HT1080 (cell line): ENCODE data around the gene SYT8. TPM values are rescaled to one million over a fixed set of nuclear protein-coding genes. Genes with fewer than 3 reads are reported as not detected.
"Not testable (repeated sequence)": the region's sequence is repeated elsewhere in the genome, so short reads cannot be mapped to it uniquely, and the experiment has no call there.

Experiments used
- DNase-seq: peaks from one replicate; pipeline ENCODE4 v3.0.0-alpha.2; 2015; ENCODE audit warnings: low read depth
- polyA plus RNA-seq, 2 experiments: library from polyadenylated mRNA; depleted of rRNA; stranded (reverse); fragments of >200 nt; gene quantifications; 2 replicates each; pipeline ENCODE4 v1.2.3, GENCODE V29; 2015
- total RNA-seq: library from RNA; depleted of rRNA; stranded (reverse); fragments of >200 nt; shearing (Covaris generic); gene quantifications from 2 replicates; pipeline ENCODE4 v1.2.3, GENCODE V29; 2014; rRNA removed

Gene SYT8, protein sequence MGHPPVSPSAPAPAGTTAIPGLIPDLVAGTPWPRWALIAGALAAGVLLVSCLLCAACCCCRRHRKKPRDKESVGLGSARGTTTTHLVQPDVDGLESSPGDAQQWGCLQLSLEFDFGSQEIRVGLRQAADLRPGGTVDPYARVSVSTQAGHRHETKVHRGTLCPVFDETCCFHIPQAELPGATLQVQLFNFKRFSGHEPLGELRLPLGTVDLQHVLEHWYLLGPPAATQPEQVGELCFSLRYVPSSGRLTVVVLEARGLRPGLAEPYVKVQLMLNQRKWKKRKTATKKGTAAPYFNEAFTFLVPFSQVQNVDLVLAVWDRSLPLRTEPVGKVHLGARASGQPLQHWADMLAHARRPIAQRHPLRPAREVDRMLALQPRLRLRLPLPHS
- total RNA-seq: not detected in 2 replicates
- polyA plus RNA-seq (2015; cell fraction: cytosol; rRNA removed): not detected in 2 replicates
- polyA plus RNA-seq (2015; cell fraction: nucleus; rRNA removed): 0.33 and 2.5 TPM in 2 replicates

DNA sequence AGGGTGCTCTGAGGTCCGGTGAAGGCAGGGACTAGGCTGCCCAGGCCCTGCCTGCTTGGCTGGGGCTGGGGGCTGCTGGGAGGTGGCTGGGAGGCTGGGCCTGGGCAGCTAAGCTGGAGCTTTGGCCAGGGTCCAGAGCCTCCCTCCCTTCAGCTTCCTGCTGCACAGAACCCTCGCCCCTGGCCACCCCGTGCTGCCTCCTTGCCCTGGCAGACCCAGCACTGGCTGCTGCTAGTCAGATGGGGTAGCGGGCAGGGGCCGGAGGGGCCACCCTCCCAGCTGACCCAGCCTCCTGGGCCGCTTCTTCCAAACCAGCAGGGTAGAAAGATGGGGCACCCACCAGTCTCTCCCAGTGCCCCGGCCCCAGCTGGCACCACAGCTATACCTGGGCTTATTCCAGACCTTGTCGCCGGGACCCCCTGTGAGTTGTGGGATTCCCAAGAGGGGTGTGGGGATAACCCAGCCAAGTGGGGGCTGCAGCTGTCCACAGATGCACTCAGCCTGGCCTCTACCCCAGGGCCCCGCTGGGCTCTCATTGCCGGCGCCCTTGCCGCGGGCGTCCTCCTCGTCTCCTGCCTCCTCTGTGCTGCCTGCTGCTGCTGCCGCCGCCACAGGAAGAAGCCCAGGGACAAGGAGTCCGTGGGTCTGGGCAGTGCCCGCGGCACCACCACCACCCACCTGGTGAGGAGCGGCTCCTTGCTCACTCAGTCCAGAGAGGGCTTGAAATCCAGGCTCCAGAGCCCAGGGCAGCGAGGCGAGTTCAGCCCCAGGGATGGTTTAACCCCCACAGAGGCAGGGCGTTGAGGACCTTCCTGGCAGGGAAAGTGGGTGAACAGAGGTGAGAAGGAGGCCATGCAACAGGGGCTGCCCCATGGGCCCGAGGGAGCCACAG, at the start of gene SYT8:
Gene SYT8, plus strand, starts transcription at position 212 of the 892 bp plus-strand sequence. Its CDS starts 116 bp downstream, at position 328.
- no peak for DNase-seq

DNA sequence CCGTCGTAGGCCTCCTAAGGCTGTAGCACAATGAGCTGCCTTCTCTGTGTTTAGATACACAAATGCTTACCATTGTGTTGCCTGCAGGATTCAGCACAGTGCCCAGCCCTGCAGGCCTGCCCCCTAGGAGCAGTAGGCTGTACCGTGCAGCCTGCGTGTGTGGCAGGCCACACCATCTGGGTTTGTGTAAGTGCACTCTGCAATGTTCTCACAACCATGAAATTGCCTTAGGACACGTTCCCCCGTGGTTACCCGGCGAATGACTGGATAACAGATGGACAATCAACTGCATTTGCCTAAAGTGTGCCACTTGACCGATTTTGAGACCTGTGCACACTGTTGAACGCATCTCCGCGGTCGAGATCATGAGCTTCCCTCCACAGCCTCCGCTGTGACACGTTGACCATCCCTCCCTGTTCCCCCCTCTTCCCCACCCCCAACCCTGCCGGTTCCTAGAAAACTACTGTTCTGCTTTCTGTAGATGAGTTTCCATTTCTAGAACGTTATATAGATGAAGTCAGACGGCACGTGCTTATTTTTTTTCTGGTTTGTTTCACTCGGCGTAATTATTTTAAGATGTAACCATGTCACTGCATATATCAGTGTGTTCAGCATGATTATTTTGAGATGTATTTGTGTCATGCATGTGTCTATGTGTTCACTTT, 48.9 kb upstream of the SYT8 start:
- no peak for DNase-seq

DNA sequence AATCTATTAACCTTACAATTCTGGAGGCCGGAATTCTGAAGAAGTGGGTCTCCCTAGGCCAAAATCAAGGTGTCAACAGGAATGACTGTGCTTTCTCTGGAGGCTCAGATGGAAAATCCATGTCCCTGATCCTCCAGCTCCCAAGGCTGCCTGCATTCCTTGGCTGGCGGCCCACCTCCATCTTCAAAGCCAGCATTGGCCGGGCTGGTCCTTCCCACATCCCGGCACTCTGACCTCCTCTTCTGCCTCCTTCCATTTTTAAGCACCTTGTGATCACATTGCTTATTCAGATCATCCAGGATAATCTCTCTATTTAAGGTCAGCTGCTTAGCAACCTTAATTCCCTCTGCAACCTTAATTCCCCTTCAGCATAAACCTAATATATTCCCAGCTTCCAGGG, 48.3 kb upstream of the SYT8 start:
- no peak for DNase-seq

DNA sequence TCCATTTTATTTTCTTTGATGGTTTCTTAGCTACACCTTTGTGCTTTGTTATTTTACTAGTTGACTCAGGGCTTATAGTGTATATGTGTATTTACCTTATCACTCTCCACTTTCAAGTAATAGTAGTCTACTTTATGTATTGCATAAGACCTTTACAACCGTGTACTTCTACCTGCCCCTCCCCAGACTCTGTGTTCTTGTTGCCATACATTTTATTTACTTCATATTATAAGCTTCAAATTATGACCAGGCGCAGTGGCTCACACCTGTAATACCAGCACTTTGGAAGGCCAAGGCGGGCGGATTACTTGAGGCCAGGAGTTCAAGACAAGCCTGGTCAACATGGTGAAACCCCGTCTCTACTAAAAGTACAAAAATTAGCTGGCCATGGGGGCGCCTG, 42.9 kb upstream of the SYT8 start:
- no peak for DNase-seq

DNA sequence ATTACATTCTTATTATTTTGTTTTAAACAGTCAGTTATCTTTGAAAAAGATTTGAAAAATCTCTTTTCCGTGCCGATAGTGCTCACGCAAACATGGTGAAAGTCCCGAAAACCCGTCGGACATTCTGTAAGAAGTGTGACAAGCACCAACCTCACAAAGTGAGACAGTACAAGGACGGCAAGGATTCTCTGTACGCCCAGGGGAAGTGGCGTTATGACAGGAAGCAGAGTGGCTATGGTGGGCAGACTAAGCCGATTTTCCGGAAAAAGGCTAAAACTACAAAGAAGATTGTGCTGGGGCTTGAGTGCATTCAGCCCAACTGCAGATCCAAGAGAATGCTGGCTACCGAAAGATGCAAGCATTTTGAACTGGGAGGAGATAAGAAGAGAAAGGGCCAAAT, 42.3 kb upstream of the SYT8 start:
- DNase-seq: no peak

DNA sequence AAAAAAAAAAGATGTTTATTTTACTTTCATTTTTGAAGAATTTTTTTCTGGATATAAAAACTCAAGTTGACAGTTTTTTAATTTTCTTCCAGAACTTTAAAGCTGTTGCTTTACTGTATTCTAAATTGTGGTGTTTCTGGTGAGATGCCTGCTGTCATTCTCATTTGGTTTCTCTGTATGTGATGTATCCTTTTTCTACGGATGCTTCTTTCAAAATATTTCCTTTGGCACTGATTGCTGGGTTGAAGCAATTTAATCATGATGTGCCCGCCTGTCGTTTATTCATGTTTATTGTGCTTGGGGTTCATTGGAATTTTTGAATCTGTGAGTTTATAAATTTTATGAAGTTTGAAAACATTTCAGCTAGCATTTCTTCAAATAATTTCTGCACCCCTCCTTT, 41.7 kb upstream of the SYT8 start:
- DNase-seq: no peak

DNA sequence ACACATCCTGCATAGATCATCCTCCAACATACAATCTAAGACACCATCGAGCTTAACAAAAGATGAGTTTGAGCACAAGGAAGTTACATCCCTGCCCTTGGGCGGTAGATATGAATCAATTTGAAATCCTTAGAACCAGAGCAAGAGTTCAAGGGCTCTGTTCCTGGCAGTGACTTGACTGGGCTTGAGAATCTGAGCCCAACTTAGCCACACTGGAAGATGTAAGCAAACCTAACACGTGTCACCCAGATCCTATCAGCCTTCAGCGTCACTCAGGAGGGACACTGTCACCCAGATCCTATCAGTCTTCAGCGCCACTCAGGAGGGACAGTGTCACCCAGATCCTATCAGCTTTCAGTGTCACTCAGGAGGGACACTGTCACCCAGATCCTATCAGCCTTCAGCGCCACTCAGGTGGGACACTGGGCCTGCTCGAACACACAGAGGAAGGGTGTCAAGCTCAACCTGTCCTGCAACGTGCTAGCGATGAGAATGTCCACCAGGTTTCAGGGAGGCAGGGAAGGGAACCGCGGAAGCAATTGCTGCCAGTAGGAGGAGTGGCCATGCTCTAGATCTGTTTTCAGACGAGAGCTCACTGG, 38.3 kb upstream of the SYT8 start:
- DNase-seq: no peak

DNA sequence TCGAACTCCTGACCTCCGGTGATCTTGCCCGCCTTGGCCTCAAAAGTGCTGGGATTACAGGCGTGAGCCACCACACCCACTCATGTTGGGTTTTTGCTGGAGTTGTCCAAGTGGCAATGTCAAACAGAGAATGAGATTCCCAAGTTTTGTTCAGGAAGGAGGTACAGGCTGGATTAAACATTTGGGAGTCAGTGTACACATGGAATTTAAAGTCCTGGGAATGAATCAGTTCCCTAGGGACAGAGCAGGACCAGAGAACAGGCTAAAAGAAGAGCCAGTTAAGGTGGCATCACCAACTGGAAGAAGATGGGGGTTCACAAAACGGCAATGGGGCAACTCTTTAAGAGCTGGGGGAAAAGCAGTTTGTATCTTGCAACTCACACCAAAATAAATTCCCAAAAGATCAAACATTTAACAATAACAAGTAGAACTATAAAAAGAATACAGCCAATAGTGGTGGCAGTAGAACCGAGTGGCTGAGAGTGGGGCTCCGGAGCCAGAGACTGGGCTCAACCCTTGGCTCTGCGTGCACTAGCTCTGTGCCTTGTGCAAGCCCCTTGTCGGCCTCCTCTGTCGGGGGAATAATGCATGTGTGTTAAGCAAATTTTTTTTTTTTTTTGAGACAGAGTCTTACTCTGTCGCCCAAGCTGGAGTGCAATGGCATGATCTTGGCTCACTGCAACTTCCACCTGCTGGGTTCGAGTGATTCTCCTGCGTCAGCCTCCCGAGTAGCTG, 37.2 kb upstream of the SYT8 start:
- DNase-seq: no peak

DNA sequence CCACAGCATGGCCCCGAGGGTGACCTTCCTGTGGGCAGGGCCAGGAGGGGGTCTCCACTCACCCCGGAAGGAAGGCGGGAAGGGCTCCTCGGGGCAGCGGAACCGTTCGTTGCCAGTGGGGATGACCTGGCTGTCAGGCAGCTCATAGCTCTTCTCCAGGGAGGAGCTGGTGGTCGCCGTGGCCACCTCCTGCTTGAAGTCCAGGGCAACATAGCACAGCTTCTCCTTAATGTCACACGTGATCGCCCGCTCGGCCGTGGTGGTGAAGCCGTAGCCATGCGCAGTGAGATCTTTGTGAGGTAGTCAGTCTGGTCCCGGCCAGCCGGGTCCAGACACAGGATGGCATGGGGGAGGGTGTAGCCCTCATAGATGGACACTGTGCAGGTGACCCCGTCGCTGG, 31.5 kb upstream of the SYT8 start:
- DNase-seq: no peak

DNA sequence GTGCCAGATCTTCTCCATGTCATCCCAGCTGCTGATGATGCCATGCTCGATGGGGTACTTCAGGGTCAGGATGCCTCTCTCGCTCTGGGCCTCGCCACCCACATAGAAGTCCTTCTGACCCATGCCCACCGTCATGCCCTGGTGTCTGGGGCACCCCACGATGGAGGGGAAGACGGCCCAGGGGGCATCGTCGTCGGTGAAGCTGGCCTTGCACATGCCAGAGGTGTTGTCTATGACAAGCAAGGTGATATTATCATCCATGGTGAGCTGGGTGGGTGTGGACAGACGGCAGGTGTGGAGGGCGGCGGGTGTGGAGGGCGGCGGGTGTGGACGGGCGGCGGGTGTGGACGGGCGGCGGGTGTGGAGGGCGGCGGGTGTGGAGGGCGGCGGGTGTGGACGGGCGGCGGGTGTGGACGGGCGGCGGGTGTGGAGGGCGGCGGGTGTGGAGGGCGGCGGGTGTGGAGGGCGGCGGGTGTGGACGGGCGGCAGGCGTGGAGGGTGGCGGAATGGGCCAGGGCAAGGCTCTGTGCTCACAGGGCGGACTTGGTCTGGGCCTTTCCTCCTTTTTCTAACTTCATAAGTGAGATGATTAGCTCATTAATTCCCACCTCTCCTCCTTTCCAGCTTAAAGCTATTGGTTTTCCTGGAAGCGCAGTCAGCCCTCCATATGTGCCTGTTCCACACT, 30.8 kb upstream of the SYT8 start:
- not testable (repeated sequence) for DNase-seq

DNA sequence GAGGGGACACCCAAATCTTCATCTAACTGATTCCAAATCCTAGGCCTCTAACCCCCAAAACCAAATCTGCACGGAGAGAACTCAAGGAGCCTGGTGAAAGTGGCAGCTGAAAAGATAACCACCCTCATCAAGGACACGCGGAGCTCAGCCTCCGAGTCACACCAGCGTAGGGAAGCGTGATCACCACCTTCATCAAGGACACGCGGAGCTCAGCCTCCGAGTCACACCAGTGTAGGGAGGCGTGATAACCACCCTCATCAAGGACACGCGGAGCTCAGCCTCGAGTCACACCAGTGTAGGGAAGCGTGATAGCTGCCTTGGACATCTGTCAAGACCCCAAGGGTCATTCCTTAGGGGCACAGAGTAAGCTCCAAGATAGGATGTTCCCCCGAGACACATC, 29.3 kb upstream of the SYT8 start:
- no peak for DNase-seq

DNA sequence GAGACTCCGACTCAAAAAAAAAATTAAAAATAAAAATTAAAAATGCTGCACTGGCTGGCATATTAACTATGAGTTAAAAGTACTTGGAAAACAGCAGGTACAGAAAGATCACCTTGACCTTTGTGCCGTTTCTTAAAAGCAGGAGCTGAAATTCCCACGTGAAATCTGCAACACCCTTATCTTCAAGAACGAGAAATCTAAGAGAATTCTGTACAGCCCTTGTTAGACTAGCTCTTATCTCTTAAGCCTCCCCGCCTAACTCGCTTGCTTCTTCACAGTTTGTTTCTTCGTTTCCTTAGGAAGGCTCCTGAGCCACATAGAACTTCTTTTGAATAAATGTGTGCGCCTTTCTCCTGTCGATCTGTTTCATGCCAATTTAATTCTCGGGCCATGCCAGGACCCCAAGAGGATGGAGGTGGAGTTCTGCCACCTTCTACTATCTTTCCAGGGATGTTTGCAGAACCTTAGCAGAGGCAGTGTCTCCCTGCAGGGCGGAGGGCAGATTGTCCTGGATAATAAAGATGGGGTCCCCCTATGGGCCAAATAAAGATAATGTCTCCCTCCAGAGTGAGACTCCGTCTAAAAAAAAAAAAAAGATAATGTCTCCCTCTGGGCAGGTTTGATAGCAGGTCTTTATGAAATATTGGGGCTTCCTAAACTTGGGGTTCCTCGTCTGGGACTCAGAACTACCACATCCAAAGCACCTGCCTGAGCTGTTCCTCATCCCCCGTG, 27.4 kb upstream of the SYT8 start:
- DNase-seq: no peak

DNA sequence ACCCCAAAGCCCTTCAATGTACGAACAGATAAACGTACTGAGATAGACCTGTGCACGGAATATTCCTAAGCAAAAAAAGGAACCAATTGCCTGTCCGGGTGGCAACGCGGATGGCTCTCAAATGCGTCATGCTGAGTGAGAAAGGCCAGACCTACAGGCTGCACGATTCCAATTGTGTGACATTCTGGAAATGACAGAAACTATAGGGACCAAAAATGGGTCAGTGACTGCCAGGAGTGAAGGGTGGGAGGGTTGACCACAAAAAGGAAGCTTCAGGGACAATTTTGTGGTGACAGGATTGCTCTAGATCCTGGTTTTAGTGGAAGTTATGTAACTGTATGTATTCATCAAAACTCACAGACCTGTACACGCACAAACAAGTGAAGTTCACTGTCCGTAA, 24.0 kb upstream of the SYT8 start:
- no peak for DNase-seq

DNA sequence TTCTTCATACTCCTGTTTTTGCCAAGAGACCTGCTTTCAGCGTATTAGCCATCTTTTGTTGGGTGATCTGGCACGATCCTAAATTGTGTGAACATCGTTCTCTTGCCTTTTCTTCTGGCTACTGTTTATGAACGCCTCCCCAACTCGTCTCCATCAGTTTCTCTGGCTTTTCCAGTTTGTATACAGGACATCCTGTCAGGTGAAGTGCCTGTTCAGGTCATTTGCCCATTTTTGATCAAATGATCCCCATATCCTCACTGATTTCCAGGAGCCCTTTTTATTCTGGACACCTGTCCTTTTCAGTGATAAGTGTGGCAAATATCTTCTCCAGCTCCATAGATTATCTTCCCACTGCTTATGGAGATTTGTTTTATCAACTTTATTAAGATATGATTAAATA, 22.5 kb upstream of the SYT8 start:
- no peak for DNase-seq

DNA sequence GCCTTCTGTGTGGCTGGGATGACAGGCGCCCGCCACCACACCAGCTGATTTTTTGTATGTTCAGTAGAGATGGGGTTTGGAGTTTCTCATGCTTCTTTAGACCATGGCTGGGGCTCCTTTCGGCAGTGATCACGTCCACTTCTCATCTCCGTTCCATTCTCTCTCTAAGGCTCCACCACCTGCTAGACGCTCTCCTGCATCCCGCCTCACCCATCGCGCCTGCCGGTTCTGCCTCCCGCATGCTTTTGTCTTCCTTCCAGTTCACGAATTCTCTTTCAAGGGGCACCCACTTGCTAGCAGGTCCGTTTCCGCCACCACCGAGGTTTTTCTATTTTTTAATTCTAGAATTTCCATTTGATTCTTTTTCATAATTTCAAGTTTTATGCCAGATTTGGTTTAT, 22.0 kb upstream of the SYT8 start:
- DNase-seq: no peak

DNA sequence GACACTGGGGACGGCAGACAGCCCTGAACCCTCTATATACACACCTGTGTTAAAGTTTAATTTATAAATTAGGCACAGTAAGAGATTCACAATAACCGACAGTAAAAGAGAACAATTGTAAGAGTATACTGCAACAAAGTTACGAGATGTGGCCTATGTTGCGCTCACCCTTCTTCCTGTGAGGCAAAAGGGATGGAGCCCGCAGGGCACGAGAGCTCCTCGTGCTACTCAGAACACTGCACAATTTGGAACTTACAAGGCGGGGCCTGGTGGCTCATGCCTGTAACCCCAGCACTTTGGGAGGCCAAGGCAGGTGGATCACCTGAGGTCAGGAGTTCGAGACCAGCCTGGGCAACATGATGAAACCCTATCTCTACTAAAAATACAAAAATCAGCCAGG, 21.4 kb upstream of the SYT8 start:
- DNase-seq: not testable (repeated sequence)

DNA sequence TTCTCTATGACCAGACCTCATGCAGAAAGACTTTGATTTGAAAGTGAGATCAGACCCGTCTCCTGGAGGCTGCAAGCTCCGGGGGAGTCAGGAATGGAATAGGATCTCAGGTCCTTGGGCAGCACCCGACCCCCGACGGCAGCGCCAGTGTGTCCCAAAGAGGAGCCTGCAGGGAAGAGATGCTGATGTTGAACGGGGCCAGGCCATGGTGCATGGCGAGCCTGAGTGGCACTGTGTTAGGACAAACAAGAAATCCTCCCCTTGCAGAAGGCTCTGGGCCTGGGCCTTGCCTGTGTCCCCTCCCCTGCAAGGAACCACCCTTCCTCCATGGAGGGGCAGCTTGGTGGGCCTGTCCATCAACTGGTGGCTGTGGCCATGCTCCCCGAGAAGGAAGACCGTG, 20.1 kb upstream of the SYT8 start:
- DNase-seq: no peak

DNA sequence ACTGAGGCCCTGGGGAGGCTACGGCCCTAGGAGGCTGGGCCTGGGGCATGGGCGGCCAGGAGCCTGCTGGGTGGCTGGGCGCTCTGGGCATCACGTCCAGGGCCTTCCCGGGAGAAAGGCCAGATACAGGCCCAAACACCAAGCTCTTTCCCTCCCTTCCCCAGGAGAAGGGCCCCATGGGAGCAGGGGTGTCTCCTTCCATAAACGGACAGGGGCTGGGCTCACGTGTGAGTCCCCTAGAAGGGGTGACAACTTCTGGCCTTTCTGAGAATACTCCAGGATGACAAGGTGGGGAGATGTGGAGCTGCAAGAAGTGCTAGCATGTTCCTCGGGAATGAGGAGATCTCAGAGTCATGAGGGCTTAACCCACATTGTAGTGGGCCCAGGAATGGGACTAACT, 19.5 kb upstream of the SYT8 start:
- no peak for DNase-seq

DNA sequence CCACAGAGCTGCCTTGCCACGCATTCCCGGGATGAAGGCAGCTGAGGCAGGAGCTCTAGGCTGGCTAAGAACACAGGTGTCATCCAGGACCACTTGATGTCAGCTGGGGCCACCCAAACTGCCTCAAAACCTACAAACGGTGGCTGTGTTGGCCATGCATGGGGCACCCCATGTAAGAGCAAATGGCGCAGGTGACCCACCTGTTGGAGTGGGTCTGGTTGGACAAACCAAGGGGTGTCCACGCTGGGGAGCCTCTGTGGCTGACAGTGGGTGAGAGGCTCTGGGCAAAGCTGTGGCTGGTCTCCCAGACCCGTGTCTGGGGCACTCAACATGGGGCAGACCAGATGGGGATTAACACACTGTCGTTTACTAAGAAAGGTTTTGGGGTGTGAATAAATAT, 19.0 kb upstream of the SYT8 start:
- no peak for DNase-seq
